ENCODE results near the gene CAMTA2. TPM values are rescaled to one million over a fixed set of nuclear protein-coding genes. Genes with fewer than 3 reads are reported as not detected.

CAMTA2 gene
- total RNA-seq, 1 experiment from 2014 or later: 51.1 TPM

DNA sequence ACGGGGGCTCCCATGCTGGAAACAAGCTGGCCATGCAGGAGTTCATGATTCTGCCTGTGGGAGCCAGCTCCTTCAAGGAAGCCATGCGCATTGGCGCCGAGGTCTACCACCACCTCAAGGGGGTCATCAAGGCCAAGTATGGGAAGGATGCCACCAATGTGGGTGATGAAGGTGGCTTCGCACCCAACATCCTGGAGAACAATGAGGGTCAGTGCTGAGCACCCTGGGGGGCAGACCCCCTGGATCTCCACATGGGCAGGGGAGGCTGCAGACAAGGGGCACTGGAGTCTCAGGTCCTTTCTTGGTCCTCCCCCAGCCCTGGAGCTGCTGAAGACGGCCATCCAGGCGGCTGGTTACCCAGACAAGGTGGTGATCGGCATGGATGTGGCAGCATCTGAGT is 32.4 kb downstream of the CAMTA2 start:
- H3K27ac ChIP-seq: no peak overlapping the region
- H4K20me1 ChIP-seq (ENCODE audit: insufficient read depth): no peaks in the 10 kb centered on the region
- no peaks in the 10 kb centered on the region for H3K27me3 ChIP-seq (ENCODE audit: insufficient read depth, low read depth)
- peaks cover 30% of the 10 kb centered on the region for H3F3A ChIP-seq (ENCODE audit: insufficient read depth, low read depth)
- no peak overlapping the region for H2AFZ ChIP-seq
- no peak for TF ChIP-seq EZH2 (IDR thresholded peaks at IDR 0.05; ENCODE audit: low read depth)
- TF ChIP-seq, protein P1, sequence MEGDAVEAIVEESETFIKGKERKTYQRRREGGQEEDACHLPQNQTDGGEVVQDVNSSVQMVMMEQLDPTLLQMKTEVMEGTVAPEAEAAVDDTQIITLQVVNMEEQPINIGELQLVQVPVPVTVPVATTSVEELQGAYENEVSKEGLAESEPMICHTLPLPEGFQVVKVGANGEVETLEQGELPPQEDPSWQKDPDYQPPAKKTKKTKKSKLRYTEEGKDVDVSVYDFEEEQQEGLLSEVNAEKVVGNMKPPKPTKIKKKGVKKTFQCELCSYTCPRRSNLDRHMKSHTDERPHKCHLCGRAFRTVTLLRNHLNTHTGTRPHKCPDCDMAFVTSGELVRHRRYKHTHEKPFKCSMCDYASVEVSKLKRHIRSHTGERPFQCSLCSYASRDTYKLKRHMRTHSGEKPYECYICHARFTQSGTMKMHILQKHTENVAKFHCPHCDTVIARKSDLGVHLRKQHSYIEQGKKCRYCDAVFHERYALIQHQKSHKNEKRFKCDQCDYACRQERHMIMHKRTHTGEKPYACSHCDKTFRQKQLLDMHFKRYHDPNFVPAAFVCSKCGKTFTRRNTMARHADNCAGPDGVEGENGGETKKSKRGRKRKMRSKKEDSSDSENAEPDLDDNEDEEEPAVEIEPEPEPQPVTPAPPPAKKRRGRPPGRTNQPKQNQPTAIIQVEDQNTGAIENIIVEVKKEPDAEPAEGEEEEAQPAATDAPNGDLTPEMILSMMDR (conservative IDR thresholded peaks at IDR 0.05): no peak
- ChIA-PET POLR2A (ENCODE audit: unreplicated experiment) (no interaction called here), CTCF (no interaction called here)
- peaks cover 16% of the 10 kb centered on the region for H3K4me1 ChIP-seq (replicated peaks; ENCODE audit: insufficient read depth)
- BruUV-seq (replicated peaks): no TSS peak
- DNase-seq: peak in 1 of 2 experiments; percentile 6
- intact Hi-C loops (cut with micrococcal nuclease; ENCODE audit: unreplicated experiment): no loop called here
- no peak overlapping the region for H3K4me2 ChIP-seq
- H3K9me3 ChIP-seq (ENCODE audit: insufficient read depth, low read depth): no peaks in the 10 kb centered on the region
- no peak overlapping the region for H3K4me3 ChIP-seq
- peaks cover 8% of the 10 kb centered on the region; the same call in 1 of the 2 replicates for H3K79me2 ChIP-seq (ENCODE audit: low read depth)
- H3K9me2 ChIP-seq (ENCODE audit: insufficient read depth): no peaks in the 10 kb centered on the region
- no peaks in the 10 kb centered on the region for H3K36me3 ChIP-seq (ENCODE audit: low read depth)

DNA sequence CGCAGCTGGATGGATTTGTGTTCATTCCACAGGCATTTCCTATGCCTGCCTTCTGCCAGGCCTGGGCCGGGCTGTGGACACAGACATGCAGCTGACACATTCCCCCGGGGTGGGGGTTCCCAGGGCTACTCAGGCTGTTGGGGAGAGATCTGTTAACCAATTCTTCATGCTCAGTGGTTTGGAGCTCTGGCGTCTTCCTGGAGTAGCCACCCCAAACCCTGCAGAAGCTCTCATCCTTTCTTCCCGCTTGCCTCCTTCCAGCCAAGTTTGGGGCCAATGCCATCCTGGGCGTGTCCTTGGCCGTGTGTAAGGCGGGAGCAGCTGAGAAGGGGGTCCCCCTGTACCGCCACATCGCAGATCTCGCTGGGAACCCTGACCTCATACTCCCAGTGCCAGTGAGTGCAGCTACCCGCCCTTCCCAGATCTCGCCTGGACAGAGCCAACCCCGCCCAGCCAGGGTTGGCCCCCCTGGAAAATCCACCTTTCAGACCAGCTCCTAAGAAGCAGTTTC is 34.0 kb downstream of the CAMTA2 start:
- Histone ChIP-seq H3F3A (ENCODE audit: insufficient read depth, low read depth) (peaks cover 38% of the 10 kb centered on the region), H3K27ac (no peak overlapping the region), H4K20me1 (ENCODE audit: insufficient read depth) (no peaks in the 10 kb centered on the region), H3K27me3 (ENCODE audit: insufficient read depth, low read depth) (no peaks in the 10 kb centered on the region), H3K4me3 (no peak overlapping the region), H3K79me2 (ENCODE audit: low read depth) (peaks cover 8% of the 10 kb centered on the region; the same call in 1 of the 2 replicates), H3K4me1 (replicated peaks; ENCODE audit: insufficient read depth) (peaks cover 16% of the 10 kb centered on the region), H3K9me3 (ENCODE audit: insufficient read depth, low read depth) (no peaks in the 10 kb centered on the region), H2AFZ (no peak overlapping the region), H3K36me3 (ENCODE audit: low read depth) (no peaks in the 10 kb centered on the region), H3K9me2 (ENCODE audit: insufficient read depth) (no peaks in the 10 kb centered on the region), H3K4me2 (no peak overlapping the region)
- TF ChIP-seq EZH2 (IDR thresholded peaks at IDR 0.05; ENCODE audit: low read depth): no peak
- TF ChIP-seq, protein P1 (conservative IDR thresholded peaks at IDR 0.05): no peak
- DNase-seq: no peak
- intact Hi-C loops (cut with micrococcal nuclease; ENCODE audit: unreplicated experiment): no loop called here
- ChIA-PET POLR2A (ENCODE audit: unreplicated experiment) (interaction anchor here (0.6 kb wide), 2 partner anchors 8 to 13 kb away, joined by 7 to 8 read pairs; no protein-coding TSS in a partner anchor), CTCF (interaction anchor here (0.6 kb wide), 1 partner anchor 13 kb away, joined by 3 read pairs; no protein-coding TSS in a partner anchor)
- BruUV-seq (replicated peaks): no TSS peak

DNA sequence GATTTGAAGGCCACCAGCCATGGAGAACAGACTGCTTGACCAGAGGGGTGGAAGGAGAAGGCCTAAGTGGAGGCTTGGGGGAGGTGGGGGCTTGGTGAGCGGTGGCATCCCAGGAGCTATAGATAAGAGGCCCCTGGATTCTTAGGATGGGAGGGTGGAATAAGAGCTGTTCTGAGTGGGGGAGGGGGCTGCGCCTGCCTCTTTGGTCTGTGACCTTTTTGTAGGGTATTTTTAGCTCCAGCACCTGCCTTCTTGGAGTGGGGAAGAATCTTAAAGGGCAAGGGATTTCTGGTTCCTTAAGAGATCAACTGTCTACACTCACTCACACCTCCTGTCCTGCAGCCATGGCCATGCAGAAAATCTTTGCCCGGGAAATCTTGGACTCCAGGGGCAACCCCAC is 36.0 kb downstream of the CAMTA2 start:
- H3K4me2 ChIP-seq: peak overlapping the region; percentile 84
- ChIA-PET POLR2A (ENCODE audit: unreplicated experiment) (interaction anchor here (0.7 kb wide), 1 partner anchor 25 kb away, joined by 4 read pairs; no protein-coding TSS in a partner anchor), CTCF (interaction anchor here (0.5 to 1.2 kb wide), 2 partner anchors 14 to 111 kb away, joined by 3 to 4 read pairs; no protein-coding TSS in a partner anchor)
- peaks cover 27% of the 10 kb centered on the region for H3K79me2 ChIP-seq (ENCODE audit: low read depth)
- H3K36me3 ChIP-seq (ENCODE audit: low read depth): peaks cover 8% of the 10 kb centered on the region
- peaks cover 11% of the 10 kb centered on the region for H4K20me1 ChIP-seq (ENCODE audit: insufficient read depth)
- H3K9me2 ChIP-seq (ENCODE audit: insufficient read depth): no peaks in the 10 kb centered on the region
- H3K4me1 ChIP-seq (replicated peaks; ENCODE audit: insufficient read depth): peaks cover 20% of the 10 kb centered on the region
- intact Hi-C loops (cut with micrococcal nuclease; ENCODE audit: unreplicated experiment): no loop called here
- H3K4me3 ChIP-seq: peak overlapping the region; percentile 78; the same call in 1 of the 2 replicates
- H3K27me3 ChIP-seq (ENCODE audit: insufficient read depth, low read depth): no peaks in the 10 kb centered on the region
- DNase-seq: no peak
- H3F3A ChIP-seq (ENCODE audit: insufficient read depth, low read depth): peaks cover 53% of the 10 kb centered on the region
- no peaks in the 10 kb centered on the region for H3K9me3 ChIP-seq (ENCODE audit: insufficient read depth, low read depth)
- no TSS peak for BruUV-seq (replicated peaks)
- TF ChIP-seq, protein P1 (conservative IDR thresholded peaks at IDR 0.05): no peak
- H2AFZ ChIP-seq: no peak overlapping the region
- no peak overlapping the region for H3K27ac ChIP-seq
